Measurements from ENCODE around the gene B9D2.

DNA sequence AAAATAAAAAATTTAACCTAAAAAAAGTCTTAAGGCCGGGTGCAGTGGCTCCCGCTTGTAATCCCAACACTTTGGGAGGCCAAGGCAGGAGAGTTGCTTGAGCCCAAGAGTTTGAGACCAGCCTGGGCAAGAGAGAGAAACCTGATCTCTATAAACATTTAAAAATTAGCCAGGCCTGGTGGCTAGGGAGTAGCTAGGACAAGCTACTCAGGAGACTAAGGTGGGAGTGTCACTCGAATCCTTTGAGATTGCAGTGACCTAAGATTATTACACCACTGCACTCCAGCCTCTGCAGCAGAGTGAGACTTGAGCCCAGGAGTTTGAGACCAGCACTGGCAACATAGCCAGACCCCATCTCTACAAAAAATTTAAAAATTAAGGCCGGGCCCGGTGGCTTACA is 52.9 kb downstream of the B9D2 start:
- no peak for TF ChIP-seq EP300 (IDR thresholded peaks at IDR 0.05; ENCODE audit: borderline replicate concordance in 1 of 2, low read depth in 1 of 2, low read length in 1 of 2)
- TF ChIP-seq, protein P1, sequence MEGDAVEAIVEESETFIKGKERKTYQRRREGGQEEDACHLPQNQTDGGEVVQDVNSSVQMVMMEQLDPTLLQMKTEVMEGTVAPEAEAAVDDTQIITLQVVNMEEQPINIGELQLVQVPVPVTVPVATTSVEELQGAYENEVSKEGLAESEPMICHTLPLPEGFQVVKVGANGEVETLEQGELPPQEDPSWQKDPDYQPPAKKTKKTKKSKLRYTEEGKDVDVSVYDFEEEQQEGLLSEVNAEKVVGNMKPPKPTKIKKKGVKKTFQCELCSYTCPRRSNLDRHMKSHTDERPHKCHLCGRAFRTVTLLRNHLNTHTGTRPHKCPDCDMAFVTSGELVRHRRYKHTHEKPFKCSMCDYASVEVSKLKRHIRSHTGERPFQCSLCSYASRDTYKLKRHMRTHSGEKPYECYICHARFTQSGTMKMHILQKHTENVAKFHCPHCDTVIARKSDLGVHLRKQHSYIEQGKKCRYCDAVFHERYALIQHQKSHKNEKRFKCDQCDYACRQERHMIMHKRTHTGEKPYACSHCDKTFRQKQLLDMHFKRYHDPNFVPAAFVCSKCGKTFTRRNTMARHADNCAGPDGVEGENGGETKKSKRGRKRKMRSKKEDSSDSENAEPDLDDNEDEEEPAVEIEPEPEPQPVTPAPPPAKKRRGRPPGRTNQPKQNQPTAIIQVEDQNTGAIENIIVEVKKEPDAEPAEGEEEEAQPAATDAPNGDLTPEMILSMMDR (IDR thresholded peaks at IDR 0.05): no peak
- TF ChIP-seq EZH2phosphoT487 (IDR thresholded peaks at IDR 0.05; ENCODE audit: borderline replicate concordance, low read depth): no peak
- TF ChIP-seq GABPA (IDR thresholded peaks at IDR 0.05; ENCODE audit: low read depth): no peak
- no peak for TF ChIP-seq FOXM1 (IDR thresholded peaks at IDR 0.05; ENCODE audit: low read depth)
- no peak for TF ChIP-seq GATA2 (CRISPR knock-in tag; IDR thresholded peaks at IDR 0.05)
- TF ChIP-seq NRF1 (IDR thresholded peaks at IDR 0.05; ENCODE audit: low read depth, low read length): no peak
- TF ChIP-seq TAF1 (IDR thresholded peaks at IDR 0.05; ENCODE audit: borderline replicate concordance, low read depth, low read length): no peak
- TF ChIP-seq RXRA (IDR thresholded peaks at IDR 0.05; ENCODE audit: borderline replicate concordance, low read depth): no peak
- TF ChIP-seq POLR2AphosphoS5 (IDR thresholded peaks at IDR 0.05; ENCODE audit: low read depth, low read length): no peak
- no peak for TF ChIP-seq TEAD4 (IDR thresholded peaks at IDR 0.05; ENCODE audit: borderline replicate concordance, insufficient read depth)
- no peak for TF ChIP-seq RAD21 (IDR thresholded peaks at IDR 0.05; ENCODE audit: low read length)
- TF ChIP-seq JUND (IDR thresholded peaks at IDR 0.05): no peak
- TF ChIP-seq, protein P2, sequence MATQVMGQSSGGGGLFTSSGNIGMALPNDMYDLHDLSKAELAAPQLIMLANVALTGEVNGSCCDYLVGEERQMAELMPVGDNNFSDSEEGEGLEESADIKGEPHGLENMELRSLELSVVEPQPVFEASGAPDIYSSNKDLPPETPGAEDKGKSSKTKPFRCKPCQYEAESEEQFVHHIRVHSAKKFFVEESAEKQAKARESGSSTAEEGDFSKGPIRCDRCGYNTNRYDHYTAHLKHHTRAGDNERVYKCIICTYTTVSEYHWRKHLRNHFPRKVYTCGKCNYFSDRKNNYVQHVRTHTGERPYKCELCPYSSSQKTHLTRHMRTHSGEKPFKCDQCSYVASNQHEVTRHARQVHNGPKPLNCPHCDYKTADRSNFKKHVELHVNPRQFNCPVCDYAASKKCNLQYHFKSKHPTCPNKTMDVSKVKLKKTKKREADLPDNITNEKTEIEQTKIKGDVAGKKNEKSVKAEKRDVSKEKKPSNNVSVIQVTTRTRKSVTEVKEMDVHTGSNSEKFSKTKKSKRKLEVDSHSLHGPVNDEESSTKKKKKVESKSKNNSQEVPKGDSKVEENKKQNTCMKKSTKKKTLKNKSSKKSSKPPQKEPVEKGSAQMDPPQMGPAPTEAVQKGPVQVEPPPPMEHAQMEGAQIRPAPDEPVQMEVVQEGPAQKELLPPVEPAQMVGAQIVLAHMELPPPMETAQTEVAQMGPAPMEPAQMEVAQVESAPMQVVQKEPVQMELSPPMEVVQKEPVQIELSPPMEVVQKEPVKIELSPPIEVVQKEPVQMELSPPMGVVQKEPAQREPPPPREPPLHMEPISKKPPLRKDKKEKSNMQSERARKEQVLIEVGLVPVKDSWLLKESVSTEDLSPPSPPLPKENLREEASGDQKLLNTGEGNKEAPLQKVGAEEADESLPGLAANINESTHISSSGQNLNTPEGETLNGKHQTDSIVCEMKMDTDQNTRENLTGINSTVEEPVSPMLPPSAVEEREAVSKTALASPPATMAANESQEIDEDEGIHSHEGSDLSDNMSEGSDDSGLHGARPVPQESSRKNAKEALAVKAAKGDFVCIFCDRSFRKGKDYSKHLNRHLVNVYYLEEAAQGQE (IDR thresholded peaks at IDR 0.05; ENCODE audit: low read depth, low read length): no peak

Data from SK-N-SH (cell line).